SK-N-MC (cell line): ENCODE data around the gene BICDL1.

Source experiments
- EZH2 ChIP-seq: fragments of 200-600 bp; sonication (generic); IDR thresholded peaks from one replicate; pipeline ENCODE4 v1.6.1; 2017; ENCODE audit warnings: antibody characterized with exemption
- FOXP2 ChIP-seq: optimal IDR thresholded peaks from 2 replicates; pipeline ENCODE3; 2011; ENCODE audit warnings: mild to moderate bottlenecking, moderate library complexity; ENCODE audit not compliant: insufficient read depth; ENCODE audit errors: extremely low read length, control extremely low read depth
- POLR2AphosphoS5 ChIP-seq: IDR thresholded peaks from 2 replicates; pipeline ENCODE4 v1.6.1; 2012; ENCODE audit warnings: mild to moderate bottlenecking, low read depth, low read length, borderline replicate concordance

DNA sequence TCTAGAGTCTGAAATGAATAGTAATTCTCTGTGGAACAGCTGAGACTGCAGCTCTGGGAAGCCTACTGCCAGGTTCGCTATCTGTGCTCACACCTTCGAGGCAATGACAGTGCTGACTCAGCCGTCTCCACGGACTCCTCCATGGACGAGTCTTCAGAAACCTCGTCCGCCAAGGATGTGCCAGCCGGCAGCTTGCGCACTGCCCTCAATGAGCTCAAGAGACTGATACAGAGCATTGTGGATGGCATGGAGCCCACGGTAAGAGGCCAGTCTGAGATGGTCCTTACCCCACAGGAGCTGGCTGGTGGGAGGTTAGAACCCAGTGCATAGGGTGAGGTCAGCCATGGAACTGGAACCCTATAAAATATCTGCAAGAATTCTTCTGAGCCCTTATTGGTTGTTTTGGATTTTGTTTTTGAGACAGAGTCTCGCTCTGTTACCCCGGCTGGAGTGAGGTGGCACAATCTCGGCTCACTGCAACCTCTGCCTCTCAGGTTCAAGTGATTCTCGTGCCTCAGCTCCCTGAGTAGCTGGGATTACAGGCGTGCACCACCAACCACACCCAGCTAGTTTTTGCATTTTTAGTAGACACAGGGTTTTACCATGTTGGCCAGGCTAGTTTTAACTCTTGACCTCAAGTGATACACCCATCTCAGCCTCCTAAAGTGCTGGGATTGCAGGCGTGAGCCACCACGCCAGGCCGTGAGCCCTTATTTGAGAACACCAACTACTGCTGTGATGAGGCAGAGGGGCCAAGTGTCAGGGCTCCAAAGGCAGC is 83.6 kb downstream of the BICDL1 start:
- no peak for TF ChIP-seq POLR2AphosphoS5
- no peak for TF ChIP-seq EZH2
- TF ChIP-seq FOXP2, result no peak
